Activated naive CD4-positive, alpha-beta T cell treated with anti-CD3 and anti-CD28 coated beads, Interleukin-2, amount 10 ng/mL, durations not matched to agents 7 days and 5 days (primary cell): ENCODE results near the gene SEC62.

Experiments
- CTCF ChIA-PET: fragments of 350-600 bp; sonication (Branson Sonifier 250); formaldehyde crosslinking; loops from one replicate; lab custom pipeline; 2021; ENCODE audit warnings: antibody characterized with exemption; lab: Charles Lee
- DNase-seq: peaks from one replicate; pipeline ENCODE4 v3.0.0-alpha.2; 2020
- H3K27ac Mint-ChIP-seq: one replicate; pipeline ENCODE4 v1.8.0; 2021; ENCODE audit warnings: mild to moderate bottlenecking, moderate library complexity, mixed read lengths
- H3K27me3 Mint-ChIP-seq: one replicate; pipeline ENCODE4 v1.8.0; 2021; ENCODE audit warnings: mild to moderate bottlenecking, mixed read lengths
- H3K36me3 Mint-ChIP-seq: one replicate; pipeline ENCODE4 v1.8.0; 2021; ENCODE audit warnings: mixed read lengths
- H3K4me1 Mint-ChIP-seq: one replicate; pipeline ENCODE4 v1.8.0; 2021; ENCODE audit warnings: mixed read lengths
- H3K4me3 Mint-ChIP-seq: one replicate; pipeline ENCODE4 v1.8.0; 2021; ENCODE audit warnings: mild to moderate bottlenecking, moderate library complexity, mixed read lengths
- H3K9me3 Mint-ChIP-seq: one replicate; pipeline ENCODE4 v1.8.0; 2021; ENCODE audit warnings: mixed read lengths

The SEC62 gene

GRCh38 chr3:170043506-170043905 is 76.9 kb downstream of the SEC62 start:
- H3K9me3 Mint-ChIP-seq: no peaks in the 10 kb centered on the region
- peak overlapping the region; percentile 37 for H3K27ac Mint-ChIP-seq
- H3K4me3 Mint-ChIP-seq: no peak overlapping the region
- CTCF ChIA-PET: interaction anchor here (0.9 to 1.5 kb wide), 3 partner anchors 10 to 23 kb away, joined by 3 to 4 read pairs (median 3); no protein-coding TSS in a partner anchor
- H3K36me3 Mint-ChIP-seq: peaks cover 14% of the 10 kb centered on the region
- no peak for DNase-seq
- H3K27me3 Mint-ChIP-seq: peaks cover 4% of the 10 kb centered on the region
- peaks cover 42% of the 10 kb centered on the region for H3K4me1 Mint-ChIP-seq

DNA sequence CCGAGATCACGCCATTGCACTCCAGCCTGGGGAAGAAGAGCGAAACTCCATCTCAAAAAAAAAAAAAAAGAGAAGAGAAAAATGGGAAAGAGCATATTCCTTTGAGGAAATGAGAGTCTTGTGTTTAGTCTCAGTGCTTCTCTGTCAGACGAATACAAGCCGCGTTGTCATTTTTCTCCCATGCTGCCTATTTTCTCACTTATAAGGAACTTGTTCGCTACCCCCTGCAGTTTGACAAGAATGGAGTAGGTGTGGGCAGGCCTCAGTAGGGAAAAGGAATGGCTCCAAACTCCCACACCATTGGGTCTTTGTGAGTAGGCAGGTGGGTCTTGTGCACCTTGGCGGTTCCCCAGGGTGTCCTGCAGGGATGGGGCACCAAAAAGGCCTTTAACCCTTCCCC is 77.7 kb downstream of the SEC62 start:
- peaks cover 14% of the 10 kb centered on the region for H3K36me3 Mint-ChIP-seq
- H3K27ac Mint-ChIP-seq: no peak overlapping the region

DNA sequence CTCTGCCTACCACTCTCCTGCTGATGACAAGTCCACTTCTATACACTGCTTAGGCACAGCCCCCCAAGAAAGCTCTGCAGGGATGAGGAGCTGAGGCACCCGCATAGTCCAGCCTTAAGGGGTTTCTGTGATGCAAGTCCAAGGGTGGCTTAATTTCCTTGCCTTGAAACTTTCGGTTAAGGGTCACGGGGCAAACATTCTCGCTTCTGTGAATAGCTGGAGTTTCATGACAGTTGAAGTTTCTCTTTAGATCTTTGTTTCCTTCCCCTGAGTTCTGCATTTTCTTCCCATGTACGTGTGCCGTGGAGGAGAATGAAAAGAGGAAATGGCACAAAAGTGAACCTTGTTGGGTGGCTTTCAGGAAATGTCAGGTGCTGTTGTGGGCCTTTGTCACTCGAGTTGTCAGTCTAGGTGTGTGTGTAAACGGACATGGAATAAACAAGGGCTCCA is 78.2 kb downstream of the SEC62 start:
- peak overlapping the region; percentile 31 for H3K4me3 Mint-ChIP-seq

More for the DNA sequence above, 77.7 kb downstream of the SEC62 start:
- DNase-seq: no peak
- CTCF ChIA-PET: interaction anchor here (1.0 to 1.5 kb wide), 3 partner anchors 10 to 54 kb away, joined by 3 to 5 read pairs (median 3); no protein-coding TSS in a partner anchor
- Mint-ChIP-seq H3K4me1 (peaks cover 36% of the 10 kb centered on the region), H3K9me3 (no peaks in the 10 kb centered on the region), H3K4me3 (no peak overlapping the region), H3K27me3 (no peaks in the 10 kb centered on the region)

GRCh38 chr3:170046269-170047132 is 79.9 kb downstream of the SEC62 start:
- Mint-ChIP-seq H3K36me3 (peaks cover 7% of the 10 kb centered on the region), H3K4me3 (no peak overlapping the region), H3K4me1 (peaks cover 31% of the 10 kb centered on the region), H3K9me3 (no peaks in the 10 kb centered on the region), H3K27me3 (no peaks in the 10 kb centered on the region), H3K27ac (no peak overlapping the region)
- no peak for DNase-seq
- CTCF ChIA-PET: interaction anchor here (0.5 to 1.5 kb wide), 5 partner anchors 8 to 134 kb away, joined by 3 to 5 read pairs (median 3); partner anchors contain the start of gene GPR160

More for the DNA sequence above, 78.2 kb downstream of the SEC62 start:
- peaks cover 33% of the 10 kb centered on the region for H3K4me1 Mint-ChIP-seq
- peak overlapping the region; percentile 86 for H3K27ac Mint-ChIP-seq
- H3K9me3 Mint-ChIP-seq: no peaks in the 10 kb centered on the region
- peaks cover 14% of the 10 kb centered on the region for H3K36me3 Mint-ChIP-seq
- CTCF ChIA-PET: interaction anchor here (1.0 to 1.3 kb wide), 2 partner anchors 9 to 53 kb away, joined by 3 to 5 read pairs; no protein-coding TSS in a partner anchor
- H3K27me3 Mint-ChIP-seq: no peaks in the 10 kb centered on the region
- no peak for DNase-seq

GRCh38 chr3:170047133-170047404 is 80.5 kb downstream of the SEC62 start:
- Mint-ChIP-seq H3K4me3 (no peak overlapping the region), H3K9me3 (no peaks in the 10 kb centered on the region), H3K4me1 (peaks cover 31% of the 10 kb centered on the region), H3K27ac (no peak overlapping the region), H3K27me3 (no peaks in the 10 kb centered on the region), H3K36me3 (peaks cover 7% of the 10 kb centered on the region)
- no peak for DNase-seq
- CTCF ChIA-PET: interaction anchor here (0.8 kb wide), 1 partner anchor 82 kb away, joined by 3 read pairs; no protein-coding TSS in a partner anchor
